ENCODE results near the gene UQCRC1.

Gene UQCRC1

DNA sequence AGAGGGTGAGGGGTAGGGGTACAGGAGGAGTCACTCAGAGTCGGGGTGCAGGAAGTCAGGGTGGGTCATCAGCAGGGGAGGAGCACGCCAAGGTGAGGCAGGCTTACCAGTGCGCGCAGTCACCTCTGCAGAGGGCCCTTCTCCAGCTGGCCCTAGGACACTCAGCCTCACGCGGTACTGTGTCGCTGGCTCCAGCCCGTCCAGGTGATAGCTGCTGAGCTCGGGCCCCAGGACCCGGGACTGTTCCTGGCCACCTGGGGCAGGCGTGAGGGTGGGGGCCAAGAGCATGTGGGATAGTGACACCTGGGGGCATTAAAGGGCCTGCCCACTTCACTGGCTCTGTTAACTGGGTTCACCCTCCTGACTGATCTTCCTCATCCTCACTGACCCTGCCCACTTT lies 21.8 kb downstream of the UQCRC1 start:
- H3K36me3 ChIP-seq = peaks cover 0 to 66% (median 5%) of the 10 kb centered on the region in 3 donors
- no peaks in the 10 kb centered on the region for H3K9me3 ChIP-seq
- H3K4me1 ChIP-seq = no peaks in the 10 kb centered on the region
- intact Hi-C loops (cut with DNase I; ENCODE audit: low total_unique reads) = no loop called here
- DNase-seq = no peak
- H3K27ac ChIP-seq = no peak overlapping the region
- no peak overlapping the region for H3K4me3 ChIP-seq
- TF ChIP-seq, protein P1, sequence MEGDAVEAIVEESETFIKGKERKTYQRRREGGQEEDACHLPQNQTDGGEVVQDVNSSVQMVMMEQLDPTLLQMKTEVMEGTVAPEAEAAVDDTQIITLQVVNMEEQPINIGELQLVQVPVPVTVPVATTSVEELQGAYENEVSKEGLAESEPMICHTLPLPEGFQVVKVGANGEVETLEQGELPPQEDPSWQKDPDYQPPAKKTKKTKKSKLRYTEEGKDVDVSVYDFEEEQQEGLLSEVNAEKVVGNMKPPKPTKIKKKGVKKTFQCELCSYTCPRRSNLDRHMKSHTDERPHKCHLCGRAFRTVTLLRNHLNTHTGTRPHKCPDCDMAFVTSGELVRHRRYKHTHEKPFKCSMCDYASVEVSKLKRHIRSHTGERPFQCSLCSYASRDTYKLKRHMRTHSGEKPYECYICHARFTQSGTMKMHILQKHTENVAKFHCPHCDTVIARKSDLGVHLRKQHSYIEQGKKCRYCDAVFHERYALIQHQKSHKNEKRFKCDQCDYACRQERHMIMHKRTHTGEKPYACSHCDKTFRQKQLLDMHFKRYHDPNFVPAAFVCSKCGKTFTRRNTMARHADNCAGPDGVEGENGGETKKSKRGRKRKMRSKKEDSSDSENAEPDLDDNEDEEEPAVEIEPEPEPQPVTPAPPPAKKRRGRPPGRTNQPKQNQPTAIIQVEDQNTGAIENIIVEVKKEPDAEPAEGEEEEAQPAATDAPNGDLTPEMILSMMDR (IDR thresholded peaks at IDR 0.05) = no peak
- H3K27me3 ChIP-seq = no peaks in the 10 kb centered on the region

DNA sequence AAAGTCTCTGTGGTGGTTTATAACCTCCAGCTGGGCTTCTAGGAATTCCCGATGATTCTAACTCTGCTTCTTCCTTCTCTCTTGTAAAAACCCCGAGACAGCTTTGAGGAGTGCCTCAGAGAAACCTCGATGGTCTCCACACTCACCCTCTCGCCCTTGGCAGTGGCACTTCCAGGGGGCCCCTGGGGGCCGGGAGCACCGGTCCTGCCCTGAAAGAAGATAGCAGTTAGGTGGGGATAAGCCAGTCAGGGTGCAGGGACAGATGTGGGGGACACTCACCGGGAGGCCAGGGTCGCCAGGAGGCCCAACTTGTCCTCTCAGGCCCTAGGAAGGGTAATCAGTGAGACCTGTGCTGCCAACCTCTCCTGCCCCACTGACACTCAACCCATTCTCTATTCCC lies 24.0 kb downstream of the UQCRC1 start:
- Histone ChIP-seq H3K36me3 (peaks cover 0 to 74% (median 5%) of the 10 kb centered on the region in 3 donors), H3K4me1 (no peaks in the 10 kb centered on the region), H3K27ac (no peak overlapping the region), H3K4me3 (no peak overlapping the region), H3K9me3 (no peaks in the 10 kb centered on the region), H3K27me3 (no peaks in the 10 kb centered on the region)
- intact Hi-C loops (cut with DNase I; ENCODE audit: low total_unique reads) = no loop called here
- no peak for DNase-seq
- TF ChIP-seq, protein P1 (IDR thresholded peaks at IDR 0.05) = no peak

DNA sequence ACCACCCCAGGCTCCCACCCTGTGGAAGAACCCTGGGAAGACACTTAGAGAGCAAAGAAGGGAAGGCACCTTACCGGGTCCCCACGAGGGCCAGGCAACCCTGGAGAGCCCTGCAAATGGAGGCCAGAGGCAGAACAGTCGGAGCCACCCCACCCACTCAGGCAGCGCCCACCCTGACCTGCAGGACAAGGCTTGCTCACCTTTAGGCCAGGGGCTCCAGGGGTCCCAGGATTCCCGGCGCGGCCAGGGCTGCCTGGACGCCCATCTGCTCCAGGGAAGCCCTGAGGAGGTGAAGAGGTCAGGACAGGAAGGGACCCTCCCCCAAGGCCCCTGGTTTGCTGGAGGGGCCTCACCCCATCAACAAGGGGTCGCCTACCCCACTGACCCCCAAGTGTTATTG lies 24.6 kb downstream of the UQCRC1 start:
- Histone ChIP-seq H3K4me3 (no peak overlapping the region), H3K9me3 (no peaks in the 10 kb centered on the region), H3K27ac (no peak overlapping the region), H3K4me1 (no peaks in the 10 kb centered on the region), H3K36me3 (peaks cover 0 to 72% (median 5%) of the 10 kb centered on the region in 3 donors), H3K27me3 (no peaks in the 10 kb centered on the region)
- TF ChIP-seq, protein P1 (IDR thresholded peaks at IDR 0.05) = no peak
- no peak for DNase-seq
- intact Hi-C loops (cut with DNase I; ENCODE audit: low total_unique reads) = no loop called here

DNA sequence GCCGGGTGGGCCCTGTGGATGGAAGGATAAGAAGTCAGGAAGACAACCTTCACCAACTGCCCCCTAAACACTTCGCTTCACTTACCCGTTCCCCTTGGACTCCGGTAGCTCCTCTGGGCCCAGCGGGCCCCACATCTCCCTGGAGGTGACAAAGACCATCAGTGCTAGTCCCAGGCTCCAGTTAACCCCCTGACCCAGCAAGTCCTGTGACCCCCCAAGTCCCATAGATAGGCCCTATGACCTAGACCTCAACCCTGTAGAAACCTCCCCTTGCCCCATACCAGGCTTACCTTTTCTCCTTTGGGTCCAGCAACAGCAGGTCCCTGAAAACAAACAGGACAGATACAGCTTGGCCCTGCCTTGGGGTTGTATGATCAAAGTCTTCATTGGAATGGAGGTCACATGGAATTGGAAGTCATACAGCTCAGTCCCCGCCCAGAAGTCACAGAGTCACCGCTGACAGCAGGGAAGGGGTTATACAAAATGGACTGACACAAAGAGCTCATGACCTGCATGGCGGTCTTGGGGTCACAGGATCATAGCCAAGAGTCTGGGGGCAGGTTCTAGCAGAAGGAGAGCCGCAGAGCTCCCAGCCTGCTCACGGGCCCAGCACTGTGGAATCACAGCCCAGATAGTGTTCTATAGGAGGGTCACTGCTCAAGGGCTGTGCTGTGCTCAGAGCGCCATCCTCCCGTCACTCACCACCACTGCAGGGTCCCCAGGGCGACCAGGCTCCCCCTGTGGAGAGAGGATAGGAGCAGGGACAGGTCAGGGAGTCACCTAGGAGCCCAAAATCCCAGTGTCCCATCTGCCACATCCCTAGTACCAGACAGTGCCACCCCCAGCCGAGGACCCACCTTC lies 27.6 kb downstream of the UQCRC1 start:
- intact Hi-C loops (cut with DNase I; ENCODE audit: low total_unique reads) = no loop called here
- DNase-seq = no peak
- Histone ChIP-seq H3K36me3 (peaks cover 0 to 89% (median 5%) of the 10 kb centered on the region in 3 donors), H3K9me3 (no peaks in the 10 kb centered on the region), H3K27ac (no peak overlapping the region), H3K27me3 (no peaks in the 10 kb centered on the region), H3K4me1 (no peaks in the 10 kb centered on the region), H3K4me3 (no peak overlapping the region)
- TF ChIP-seq, protein P1 (IDR thresholded peaks at IDR 0.05) = no peak

DNA sequence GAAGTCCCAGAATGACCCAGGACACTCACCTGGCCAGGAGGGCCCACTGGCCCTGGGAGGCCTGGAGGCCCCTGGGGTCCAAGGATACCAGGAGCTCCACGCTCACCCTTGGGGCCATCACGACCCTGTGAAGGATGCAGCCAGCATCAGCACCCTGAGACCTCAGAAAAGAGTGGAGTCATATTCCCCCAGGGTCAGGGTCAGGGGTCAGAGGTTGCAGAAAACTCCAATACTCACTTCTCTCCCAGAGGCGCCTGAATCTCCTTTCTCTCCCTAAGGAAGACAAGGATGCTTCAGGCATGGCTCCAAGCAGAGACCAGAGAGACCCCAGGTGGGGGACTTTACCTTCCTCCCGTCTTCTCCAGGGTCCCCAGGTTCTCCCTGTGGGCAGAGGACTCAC lies 32.8 kb downstream of the UQCRC1 start:
- intact Hi-C loops (cut with DNase I; ENCODE audit: low total_unique reads) = no loop called here
- Histone ChIP-seq H3K36me3 (peaks cover 0 to 72% (median 0%) of the 10 kb centered on the region in 3 donors), H3K27ac (no peak overlapping the region), H3K27me3 (no peaks in the 10 kb centered on the region), H3K9me3 (no peaks in the 10 kb centered on the region), H3K4me3 (no peak overlapping the region), H3K4me1 (no peaks in the 10 kb centered on the region)
- TF ChIP-seq, protein P1 (IDR thresholded peaks at IDR 0.05) = no peak
- no peak for DNase-seq

All from tibial artery (tissue), 4 donors.